GM21390 (cell line): ENCODE measurements around the gene HSDL2.
"Not testable (repeated sequence)": the region's sequence is repeated elsewhere in the genome, so short reads cannot be mapped to it uniquely, and the experiment has no call there.

Source experiments
- ATAC-seq: cut with Tn5 transposase; IDR thresholded peaks from one replicate; pipeline ENCODE4 v1.9.1; 2021; ENCODE audit not compliant: unreplicated experiment

Gene HSDL2

DNA sequence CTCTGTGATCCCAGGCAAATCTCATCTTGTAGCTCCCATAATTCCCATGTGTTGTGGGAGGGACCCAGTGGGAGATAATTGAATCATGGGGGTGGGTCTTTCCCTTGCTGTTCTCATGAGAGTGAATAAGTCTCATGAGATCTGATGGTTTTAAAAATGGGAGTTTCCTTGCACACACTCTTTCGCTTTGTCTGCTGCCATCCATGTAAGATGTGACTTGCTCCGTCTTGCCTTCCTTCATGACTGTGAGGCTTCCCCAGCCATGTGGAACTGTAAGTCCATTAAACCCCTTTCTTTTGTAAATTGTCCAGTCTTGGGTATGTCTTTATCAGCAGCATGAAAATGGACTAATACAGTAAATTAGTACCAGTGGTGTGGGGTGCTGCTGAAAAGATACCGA lies 14.7 kb upstream of the HSDL2 start:
- ATAC-seq = not testable (repeated sequence)

DNA sequence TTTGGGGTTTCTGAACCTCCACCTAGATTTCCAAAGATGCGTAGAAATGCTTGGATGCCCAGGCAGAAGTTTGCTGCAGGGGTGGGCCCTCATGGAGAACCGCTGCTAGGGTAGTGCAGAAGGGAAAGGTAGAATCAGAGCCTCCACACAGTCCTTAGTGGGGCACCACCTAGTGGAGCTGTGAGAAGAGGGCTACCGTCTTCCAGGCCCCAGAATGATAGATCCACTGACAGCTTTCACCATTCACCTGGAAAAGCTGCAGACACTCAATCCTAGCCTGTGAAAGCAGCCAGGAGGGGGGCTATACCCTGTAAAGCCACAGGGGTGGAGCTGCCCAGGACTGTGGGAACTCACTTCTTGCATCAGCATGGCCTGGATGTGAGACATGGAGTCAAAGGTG lies 13.3 kb upstream of the HSDL2 start:
- ATAC-seq = no peak

DNA sequence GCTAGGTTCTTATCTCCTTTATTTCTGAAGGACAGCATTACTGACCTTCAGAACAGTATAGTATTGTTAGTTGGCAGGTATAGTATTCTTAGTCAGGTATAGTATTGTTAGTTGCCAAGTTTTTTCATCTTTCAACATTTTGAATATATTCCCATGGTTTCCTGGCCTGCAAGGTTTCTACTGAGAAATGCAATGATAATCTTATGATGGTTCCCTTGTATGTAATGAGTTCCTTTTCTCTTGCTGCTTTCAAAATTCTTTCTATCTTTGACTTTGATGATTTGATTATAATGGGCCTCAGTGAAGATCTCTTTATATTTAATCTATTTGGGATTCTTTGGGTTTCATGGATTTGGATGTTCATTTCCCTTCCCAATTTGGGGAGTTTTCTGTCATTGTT lies 12.4 kb upstream of the HSDL2 start:
- no peak for ATAC-seq

DNA sequence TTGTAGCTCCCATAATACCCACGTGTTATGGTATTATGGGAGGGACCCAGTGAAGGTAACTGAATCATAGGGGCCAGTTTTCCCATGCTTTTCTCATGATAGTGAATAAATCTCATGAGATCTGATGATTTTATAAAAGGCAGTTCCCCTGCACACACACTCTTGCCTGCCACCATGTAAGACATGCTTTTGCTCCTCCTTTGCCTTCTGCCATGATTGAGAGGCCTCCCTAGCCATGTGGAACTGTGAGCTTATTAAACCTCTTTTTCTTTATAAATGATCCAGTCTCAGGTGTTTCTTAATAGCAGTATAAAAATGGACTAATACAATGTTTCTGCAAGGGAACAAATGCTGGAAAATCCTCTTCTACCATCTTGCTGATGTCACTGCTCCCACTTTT lies 10.1 kb upstream of the HSDL2 start:
- ATAC-seq = no peak

DNA sequence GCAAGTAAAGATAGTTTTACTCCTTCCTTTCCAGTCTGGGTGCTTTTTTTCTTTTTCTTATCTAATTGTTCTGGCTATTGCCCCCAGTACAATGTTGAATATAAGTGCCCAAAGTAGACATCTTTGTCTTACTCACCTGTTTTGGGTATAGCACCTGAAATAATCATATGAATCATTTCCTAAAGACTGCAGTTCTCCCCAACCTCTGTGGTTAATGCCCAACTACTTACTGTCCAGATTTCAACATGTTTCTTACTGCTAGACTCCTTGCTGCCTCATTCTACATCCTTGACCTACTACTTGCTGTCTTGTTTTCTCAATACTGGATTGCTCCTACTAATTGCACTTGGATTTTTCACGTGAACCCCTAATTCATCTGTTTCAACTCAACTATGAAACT lies 8.8 kb upstream of the HSDL2 start:
- no peak for ATAC-seq

DNA sequence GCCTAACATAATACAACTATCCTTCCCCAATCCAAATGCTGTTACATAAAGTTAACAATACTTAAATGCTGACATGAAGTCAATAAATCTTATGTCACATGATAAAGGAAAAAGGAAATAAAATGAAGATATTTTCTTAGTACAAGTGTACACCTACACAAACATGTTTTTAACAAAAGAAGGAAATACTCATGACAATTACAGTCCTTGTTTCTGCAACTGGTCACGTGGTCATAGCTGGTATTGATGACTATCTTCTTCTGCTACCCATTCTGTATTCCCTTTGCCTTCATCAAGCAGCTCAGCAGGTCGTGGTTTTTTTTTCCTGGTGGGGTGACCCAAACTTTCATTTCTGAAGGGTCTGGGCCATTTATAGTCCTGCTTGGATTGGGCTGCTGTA lies 6.2 kb upstream of the HSDL2 start:
- not testable (repeated sequence) for ATAC-seq

DNA sequence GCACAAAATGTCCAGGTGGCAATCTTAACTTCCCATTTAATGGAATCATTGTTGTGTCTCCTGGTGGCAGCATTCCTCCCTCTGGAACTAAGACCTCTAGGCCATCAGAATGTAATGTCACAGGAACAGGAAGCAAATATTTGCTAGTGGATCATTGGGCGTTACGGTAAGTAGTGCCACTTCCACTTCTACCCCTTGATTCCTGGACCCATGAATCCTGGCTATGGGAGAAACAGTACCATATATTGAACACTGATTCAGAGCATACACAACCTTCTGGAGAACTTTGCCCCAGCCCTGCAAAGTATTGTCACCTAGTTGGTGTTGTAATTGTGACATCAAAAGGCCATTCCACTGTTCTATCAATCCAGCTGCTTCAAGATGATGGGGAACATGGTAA lies 5.7 kb upstream of the HSDL2 start:
- ATAC-seq = not testable (repeated sequence)

DNA sequence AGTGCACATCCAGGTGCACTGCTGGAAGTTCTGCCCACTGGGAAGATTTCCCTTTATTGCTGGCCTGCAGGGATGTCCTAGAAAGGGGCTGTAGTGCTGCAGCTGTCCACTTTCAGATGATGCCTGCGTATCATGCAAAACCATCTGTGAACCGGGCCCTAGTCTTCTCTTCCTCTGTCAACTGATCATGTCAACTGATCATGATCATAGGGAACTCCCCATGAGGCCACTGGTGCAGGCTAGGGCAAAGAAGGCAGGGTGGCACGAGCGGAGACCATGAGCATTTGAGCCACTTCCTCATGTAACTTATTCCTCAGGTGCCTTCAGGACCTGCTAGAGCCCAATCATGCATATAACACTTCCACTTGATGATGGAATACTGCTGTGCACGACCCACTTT lies 4.5 kb upstream of the HSDL2 start:
- no peak for ATAC-seq

DNA sequence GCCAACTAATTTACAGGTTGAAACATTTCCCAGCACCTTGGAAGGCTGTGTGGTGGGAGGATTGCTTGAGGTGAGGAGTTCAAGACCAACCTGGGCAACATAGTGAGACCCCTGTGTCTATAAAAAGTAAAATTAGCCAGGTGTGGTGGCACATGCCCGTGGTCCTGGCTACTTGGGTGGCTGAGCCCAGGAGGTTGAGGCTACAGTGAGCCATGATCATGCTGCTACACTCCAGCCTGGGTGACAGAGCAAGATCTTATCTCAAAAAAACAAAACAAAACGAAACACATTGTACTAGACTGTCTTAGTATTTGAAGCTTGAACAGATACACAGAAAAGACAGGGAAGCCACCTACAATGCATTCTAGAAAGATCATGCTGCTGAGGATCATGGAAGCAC lies 2.8 kb upstream of the HSDL2 start:
- ATAC-seq = no peak

DNA sequence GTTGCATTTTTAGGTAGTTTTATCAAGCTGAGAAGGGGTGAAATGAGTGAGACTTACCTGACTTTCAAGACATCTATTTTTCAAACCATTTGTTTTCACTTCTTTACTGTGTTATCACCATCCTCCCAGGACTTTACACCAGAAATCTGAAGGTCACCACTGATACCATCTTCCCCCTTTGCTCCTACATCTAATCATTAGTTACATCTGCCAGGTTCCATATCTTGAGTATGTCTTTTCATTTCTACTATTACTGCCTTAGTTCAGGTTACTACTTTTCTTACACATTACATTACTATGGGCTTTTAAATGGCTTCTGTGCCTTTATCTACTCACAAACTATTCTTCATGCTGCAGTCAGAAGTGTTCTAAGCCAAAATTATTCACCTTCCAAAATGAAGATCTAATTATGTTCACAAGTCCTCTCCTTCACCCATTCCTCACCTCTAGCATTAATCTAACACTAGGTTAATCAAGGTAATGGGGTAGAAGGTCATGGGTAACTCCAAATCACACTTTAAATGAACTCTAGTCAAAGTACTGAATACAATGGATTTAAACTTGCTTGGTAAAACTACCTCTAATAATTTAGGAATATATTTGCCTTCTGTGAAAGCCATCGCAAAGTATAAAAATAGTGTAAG lies 2.1 kb upstream of the HSDL2 start:
- no peak for ATAC-seq

DNA sequence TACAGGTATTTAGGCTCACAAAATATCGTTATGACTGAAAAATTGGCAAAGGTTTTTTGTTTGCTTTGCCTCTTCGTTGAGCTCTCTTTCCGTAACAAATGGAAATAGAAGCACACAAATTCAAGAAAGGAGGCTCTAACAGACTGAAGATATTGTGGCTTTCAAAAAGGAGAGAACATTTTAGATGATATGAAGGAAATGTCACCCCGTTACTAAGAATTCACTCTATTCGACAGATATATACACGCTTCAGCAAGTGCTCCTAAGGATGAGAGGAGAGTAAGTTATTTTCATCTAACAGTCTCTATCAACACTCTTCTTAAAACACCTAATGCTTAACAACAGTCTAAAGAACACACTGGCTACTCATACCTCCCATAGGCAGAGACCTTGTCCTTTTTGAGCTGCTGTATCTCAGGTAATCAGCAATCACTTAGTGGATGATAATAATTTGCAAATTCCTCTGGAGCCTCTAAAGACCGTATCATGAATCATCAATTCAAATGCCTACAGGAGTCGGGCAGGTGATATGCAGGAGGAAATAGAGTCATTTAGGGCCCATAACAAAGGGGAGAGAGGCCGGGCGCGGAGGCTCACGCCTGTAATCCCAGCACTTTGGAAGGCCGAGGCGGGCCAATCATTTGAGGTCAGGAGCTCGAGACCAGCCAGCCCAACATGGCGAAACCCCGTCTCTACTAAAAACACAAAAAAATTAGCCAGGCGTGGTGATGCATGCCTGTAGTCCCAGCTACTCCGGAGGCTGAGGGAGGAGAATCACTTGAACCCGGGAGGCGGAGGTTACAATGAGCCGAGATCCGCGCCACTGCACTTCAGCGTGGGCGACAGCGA lies 1.4 kb upstream of the HSDL2 start:
- peak; percentile 20 for ATAC-seq

DNA sequence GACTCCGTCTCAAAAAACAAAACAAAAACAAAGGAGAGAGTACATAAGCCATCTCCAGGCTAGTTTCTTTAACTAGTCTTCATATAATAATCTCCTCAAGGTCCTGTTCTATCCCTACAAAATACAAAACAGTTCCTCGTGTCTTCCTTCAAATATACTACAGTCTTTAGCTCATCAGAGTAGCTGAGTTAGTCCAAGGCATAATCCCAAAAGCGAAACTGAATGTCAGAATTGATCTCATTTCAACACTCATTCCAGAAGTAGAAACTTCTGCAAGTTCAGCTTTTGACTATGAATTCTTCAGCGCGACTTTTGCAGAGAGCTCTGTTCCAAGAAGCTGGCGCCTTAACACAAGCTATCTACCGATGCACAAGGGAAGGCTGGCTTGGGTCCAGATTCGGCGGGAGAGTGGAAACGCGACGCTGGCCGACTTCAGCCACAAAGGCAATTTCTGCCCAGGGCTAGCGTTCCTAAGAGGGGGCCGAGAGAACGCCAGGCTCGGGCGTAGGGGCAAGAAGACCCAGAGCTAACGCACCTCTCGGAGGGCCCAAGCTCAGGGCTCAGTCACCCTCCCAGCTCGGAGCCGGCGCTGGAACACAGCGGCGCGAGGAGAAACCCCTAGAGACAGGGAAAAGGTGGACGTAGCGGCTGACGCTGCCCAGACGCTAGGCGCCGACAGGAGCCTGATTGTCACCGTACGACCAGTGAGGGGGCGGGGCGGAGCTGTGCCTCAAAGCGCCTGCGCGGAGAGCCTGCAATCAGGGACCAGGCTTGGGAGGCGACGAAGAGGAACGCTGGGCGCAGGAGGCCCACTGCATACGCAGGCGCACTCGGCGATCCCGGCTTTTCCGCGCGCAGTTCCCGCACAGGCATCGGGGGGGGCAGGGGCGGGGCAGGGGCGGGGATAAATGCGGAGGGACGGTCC lies 469 bp upstream of the HSDL2 start:
- peak; percentile 75 for ATAC-seq

DNA sequence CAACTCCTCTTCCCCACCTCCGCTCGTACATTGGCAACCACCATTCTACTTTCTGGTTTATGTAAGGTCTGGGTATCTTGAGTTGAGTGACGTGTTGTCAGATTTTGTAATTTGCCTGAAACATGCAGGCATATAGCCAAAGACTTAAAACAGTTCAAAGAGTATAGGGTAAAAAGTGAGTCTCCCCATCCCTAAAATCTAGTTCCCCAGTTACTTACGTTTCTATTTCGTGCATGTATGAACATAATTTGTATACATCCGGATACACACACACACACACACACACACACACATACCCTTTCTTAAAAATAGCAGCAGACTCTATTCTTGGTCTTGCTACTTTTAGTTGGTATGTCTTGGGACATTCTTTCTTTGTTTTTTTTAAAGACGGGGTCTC lies 915 bp downstream of the HSDL2 start:
- ATAC-seq = no peak

DNA sequence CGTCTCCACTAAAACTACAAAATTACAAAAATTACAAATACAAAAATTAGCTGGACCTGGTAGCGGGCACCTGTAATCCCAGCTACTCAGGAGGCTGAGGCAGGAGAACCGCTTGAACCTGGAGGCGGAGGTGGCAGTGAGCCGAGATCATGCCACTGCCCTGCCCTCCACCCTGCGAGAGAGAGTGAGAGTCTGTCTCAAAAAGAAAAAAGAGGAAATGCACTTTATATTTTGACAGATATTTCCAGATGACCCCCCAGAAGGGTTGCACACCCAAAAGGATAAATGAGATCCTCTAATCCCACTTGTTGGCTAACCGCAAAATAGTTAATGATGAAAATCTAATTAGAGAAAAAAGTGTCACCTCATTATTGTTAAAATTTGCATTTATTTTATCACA lies 2.2 kb downstream of the HSDL2 start:
- no peak for ATAC-seq

DNA sequence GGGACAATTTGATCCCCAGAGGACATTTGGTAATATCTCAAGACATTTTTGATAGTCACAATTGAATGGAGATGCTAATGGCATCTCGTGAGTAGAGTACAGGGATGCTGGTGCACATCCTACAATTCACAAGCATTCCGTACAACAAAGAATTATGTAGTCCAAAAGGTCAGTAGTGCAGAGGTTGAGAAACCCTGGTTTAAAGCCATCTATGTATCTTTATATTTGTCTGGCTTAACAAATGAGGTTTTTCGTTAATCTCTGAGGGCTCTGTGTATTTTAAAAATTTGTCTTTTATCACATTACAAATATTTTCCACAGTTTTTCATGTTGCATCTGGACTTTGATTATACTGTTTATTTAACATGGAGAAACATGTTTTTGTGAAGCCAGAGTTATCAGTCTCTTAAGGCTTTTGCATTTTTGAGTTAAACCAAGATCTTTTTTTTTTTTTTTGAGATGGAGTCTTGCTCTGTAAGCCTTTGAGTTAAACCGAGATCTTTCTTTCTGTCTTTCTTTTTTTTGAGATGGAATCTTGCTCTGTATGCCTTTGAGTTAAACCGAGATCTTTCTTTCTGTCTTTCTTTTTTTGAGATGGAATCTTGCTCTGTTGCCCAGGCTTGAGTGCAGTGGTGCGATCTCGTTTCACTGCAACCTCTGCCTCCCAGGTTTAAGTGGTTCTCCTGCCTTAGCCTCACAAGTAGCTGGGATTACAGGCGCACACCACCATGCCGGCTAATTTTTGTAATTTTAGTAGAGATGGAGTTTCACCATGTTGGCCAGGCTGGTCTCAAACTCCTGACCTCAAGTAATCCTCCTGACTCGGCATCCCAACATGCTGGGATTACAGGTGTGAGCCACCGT lies 2.8 kb downstream of the HSDL2 start:
- no peak for ATAC-seq

DNA sequence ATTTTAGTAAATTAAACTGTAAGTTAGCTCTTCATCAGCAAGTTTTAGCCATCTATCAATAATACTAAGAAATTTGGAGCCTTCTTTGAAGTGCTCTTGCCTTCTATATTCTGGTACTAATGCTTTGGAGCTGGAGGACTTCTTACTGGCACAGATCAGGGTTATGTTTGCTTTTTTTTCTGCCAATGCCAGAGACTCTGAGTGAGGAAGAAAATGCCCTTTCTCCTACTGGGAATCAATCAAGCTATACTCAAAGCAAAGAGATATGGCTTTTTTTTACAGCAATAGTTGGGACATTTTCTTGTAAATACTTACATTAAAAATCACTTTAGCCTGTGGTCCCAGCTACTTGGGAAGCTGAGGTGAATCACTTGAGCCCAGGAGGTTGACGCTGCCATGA lies 4.3 kb downstream of the HSDL2 start:
- ATAC-seq = no peak

DNA sequence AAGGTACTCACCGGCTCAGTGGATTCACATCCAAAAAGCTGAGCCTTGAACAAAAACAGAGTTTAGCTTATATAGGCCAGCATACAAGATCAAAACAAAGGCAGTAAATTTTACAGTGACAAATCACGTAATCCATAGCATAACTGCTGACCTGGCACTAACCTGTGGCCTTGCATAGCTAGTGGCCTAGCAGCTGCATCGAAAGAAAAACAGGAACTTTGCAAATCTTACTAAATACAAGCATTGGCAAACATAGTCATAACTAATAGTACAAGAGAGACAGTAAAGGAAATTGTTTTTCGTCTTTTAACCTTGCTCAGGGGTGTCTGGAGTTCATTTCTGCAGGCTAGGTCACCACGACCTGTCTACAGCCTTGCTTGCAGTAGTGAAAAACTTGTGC lies 4.8 kb downstream of the HSDL2 start:
- no peak for ATAC-seq

DNA sequence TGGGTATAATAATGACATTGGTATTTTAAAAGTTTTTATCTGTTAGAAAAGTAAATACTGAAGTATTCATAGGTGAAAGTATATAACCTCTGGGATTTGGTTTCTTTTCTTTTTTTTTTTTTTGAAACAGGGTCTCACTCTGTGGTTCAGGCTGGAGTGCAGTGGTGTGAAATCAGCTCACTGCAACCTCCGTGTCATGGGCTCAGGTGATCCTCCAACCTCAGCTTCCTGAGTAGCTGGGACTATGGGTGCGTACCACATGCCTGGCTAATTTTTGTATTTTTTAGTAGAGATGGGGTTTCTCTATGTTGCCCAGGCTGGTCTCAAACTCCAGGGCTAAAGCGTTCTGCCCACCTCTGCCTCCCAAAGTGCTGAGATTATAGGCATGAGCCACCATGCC lies 7.2 kb downstream of the HSDL2 start:
- no peak for ATAC-seq

DNA sequence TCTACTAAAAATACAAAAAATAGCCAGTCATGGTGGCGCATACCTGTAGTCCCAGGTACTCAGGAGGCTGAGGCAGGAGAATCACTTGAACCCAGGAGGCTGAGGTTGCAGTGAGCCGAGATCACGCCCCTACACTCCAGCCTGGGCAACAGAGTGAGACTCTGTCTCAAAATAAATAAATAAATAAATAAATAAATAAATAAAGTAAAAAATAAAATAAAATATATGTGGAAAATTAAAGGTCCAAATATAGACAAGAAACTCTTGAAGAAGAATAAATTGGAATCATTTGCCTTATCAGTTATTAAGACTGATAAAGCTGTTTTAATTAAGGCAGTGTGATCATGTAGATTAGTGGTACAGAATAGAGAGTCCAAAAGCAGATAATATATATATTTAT lies 10.0 kb downstream of the HSDL2 start:
- ATAC-seq = not testable (repeated sequence)

DNA sequence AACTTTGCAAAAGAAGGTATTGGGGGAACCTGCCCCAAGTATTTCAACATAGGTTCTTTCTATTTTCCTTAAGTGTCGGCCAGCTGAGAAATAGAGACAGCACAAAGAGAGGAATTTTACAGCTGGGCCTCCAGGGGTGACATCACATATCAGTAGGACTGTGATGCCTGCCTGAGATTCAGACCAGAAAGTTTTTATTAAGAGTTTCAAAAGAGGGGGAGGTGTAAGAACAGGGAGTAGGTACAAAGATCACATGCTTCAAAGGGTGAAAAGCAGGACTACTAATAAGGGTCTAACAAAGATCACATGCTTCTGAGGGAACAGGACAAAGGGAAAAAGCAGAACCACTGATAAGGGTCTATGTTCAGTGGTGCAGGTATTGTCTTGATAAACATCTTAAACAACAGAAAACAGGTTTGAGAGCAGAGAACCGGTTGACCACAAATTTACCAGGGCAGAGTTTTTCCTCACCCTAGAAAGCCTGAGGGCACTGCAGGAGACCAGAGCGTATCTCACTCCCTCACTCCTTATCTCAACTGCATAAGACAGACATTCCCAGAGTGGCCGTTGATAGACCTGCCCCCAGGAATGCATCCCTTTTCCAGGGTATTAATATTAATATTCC lies 12.1 kb downstream of the HSDL2 start:
- ATAC-seq = not testable (repeated sequence)
